HCT116 (cell line): Measurements from ENCODE around the gene CIAO1. TPM values are rescaled to one million over a fixed set of nuclear protein-coding genes. Genes with fewer than 3 reads are reported as not detected.

Experiments
- ATAC-seq: fragments of 200-7000 bp; cut with Tn5 transposase; 2 replicates; pipeline ENCODE4 v1.9.1; 2020; ENCODE audit warnings: mild to moderate bottlenecking, moderate library complexity
- BruUV-seq: library from RNA; stranded (reverse); fragments of 400-500 nt; replicated peaks from 2 replicates; lab custom pipeline; 2021; lab: Mats Ljungman, UMichigan
- CTCF ChIA-PET: fragments of 300-600 bp; sonication (Branson Sonifier 250); formaldehyde crosslinking; loops from one replicate; lab custom pipeline; 2021; ENCODE audit warnings: antibody characterized with exemption; lab: Charles Lee
- POLR2A ChIA-PET: fragments of 300-600, 350-600 bp; sonication (Branson Sonifier 250); formaldehyde crosslinking; loops from one replicate; lab custom pipeline; 2021; ENCODE audit warnings: antibody characterized with exemption; lab: Charles Lee
- RAD21 ChIA-PET, 2 experiments: fragments of 300-600 bp; sonication (Branson Sonifier 250); formaldehyde crosslinking; loops; one replicate each; lab custom pipeline; 2023; ENCODE audit warnings: low total read pairs in 2 of 2; ENCODE audit not compliant: uncharacterized antibody in 2 of 2, unreplicated experiment in 2 of 2, low non-redundant PET in 1 of 2; lab: Charles Lee
- DNase-seq: peaks from one replicate; pipeline ENCODE4 v3.0.0-alpha.2; 2010; ENCODE audit warnings: low read depth, low spot score
- H2AFZ ChIP-seq: fragments of 200-600 bp; shearing (Covaris generic), sonication (generic); 2 replicates; pipeline ENCODE4 v1.6.1; 2017; ENCODE audit warnings: low read depth, mixed run types, mixed read lengths, antibody characterized with exemption, low read length; ENCODE audit not compliant: poor library complexity, severe bottlenecking
- H3K27ac ChIP-seq: 2 replicates; pipeline ENCODE4 v1.5.1; 2012; ENCODE audit warnings: low read depth, low read length
- H3K27me3 ChIP-seq: fragments of 200-600 bp; sonication (generic); 2 replicates; pipeline ENCODE4 v1.6.1; 2016; ENCODE audit warnings: mixed run types, low read length, mixed read lengths; ENCODE audit not compliant: insufficient read depth
- H3K36me3 ChIP-seq, 2 experiments: fragments of 200-500 bp in 1 of 2; fragments of 200-600 bp in 1 of 2; sonication (Bioruptor generic) in 1 of 2; sonication (generic) in 1 of 2; 2 replicates each; pipeline versions ENCODE4 v1.5.1 to v1.6.1; 2014 to 2016; ENCODE audit warnings: low read length in 2 of 2, inconsistent platforms in 1 of 2, mixed read lengths in 1 of 2, mixed run types in 1 of 2; ENCODE audit not compliant: insufficient read depth in 2 of 2, control insufficient read depth in 1 of 2
- H3K4me1 ChIP-seq, 2 experiments: fragments of 200-600 bp in 1 of 2; sonication (generic) in 1 of 2; 2 replicates each; pipeline versions ENCODE4 v1.5.1 to v1.6.1; 2012 to 2017; ENCODE audit warnings: low read length in 2 of 2, inconsistent platforms in 1 of 2, mild to moderate bottlenecking in 1 of 2, mixed read lengths in 1 of 2, mixed run types in 1 of 2, moderate library complexity in 1 of 2; ENCODE audit not compliant: insufficient read depth in 2 of 2, control insufficient read depth in 1 of 2
- H3K4me2 ChIP-seq: fragments of 200-600 bp; sonication (generic); 2 replicates; pipeline ENCODE4 v1.6.1; 2017; ENCODE audit warnings: mixed run types, low read length, mixed read lengths
- H3K4me3 ChIP-seq, 2 experiments: fragments of 200-600 bp in 1 of 2; sonication (generic) in 1 of 2; replicated peaks in 1 of 2; 2 replicates each; pipeline ENCODE4 v1.5.1; 2011 to 2016; ENCODE audit warnings: low read length in 2 of 2, control low read depth in 1 of 2, low read depth in 1 of 2, mild to moderate bottlenecking in 1 of 2, mixed read lengths in 1 of 2, mixed run types in 1 of 2
- H3K79me2 ChIP-seq: fragments of 200-600 bp; sonication (generic); 2 replicates; pipeline ENCODE4 v1.6.1; 2017; ENCODE audit warnings: mild to moderate bottlenecking, mixed run types, low read length, moderate library complexity, mixed read lengths; ENCODE audit not compliant: insufficient read depth
- H3K9ac ChIP-seq: fragments of 200-600 bp; sonication (generic); 2 replicates; pipeline ENCODE4 v1.6.1; 2016; ENCODE audit warnings: low read length, mixed read lengths
- H3K9me2 ChIP-seq: fragments of 200-600 bp; sonication (generic), shearing (Covaris generic); 2 replicates; pipeline ENCODE4 v1.6.1; 2017; ENCODE audit warnings: mixed run types, mild to moderate bottlenecking, moderate library complexity; ENCODE audit not compliant: insufficient read depth
- H3K9me3 ChIP-seq, 2 experiments: fragments of 200-500 bp in 1 of 2; fragments of 200-600 bp in 1 of 2; sonication (Bioruptor generic) in 1 of 2; sonication (generic) in 1 of 2; 2 replicates each; pipeline ENCODE4 v1.6.1; 2014 to 2017; ENCODE audit warnings: low read length in 2 of 2, mixed read lengths in 2 of 2, inconsistent platforms in 1 of 2, low read depth in 1 of 2, mild to moderate bottlenecking in 1 of 2, mixed run types in 1 of 2, moderate library complexity in 1 of 2; ENCODE audit not compliant: control insufficient read depth in 1 of 2, insufficient read depth in 1 of 2
- H4K20me1 ChIP-seq: fragments of 200-600 bp; sonication (generic), shearing (Covaris generic); 2 replicates; pipeline ENCODE4 v1.6.1; 2017; ENCODE audit warnings: mixed run types, mild to moderate bottlenecking, moderate library complexity; ENCODE audit not compliant: insufficient read depth
- CBX3 ChIP-seq: IDR thresholded peaks from 2 replicates; pipeline ENCODE4 v1.6.1; 2012; ENCODE audit warnings: low read depth
- CTCF ChIP-seq, 3 experiments: fragments of 200-600 bp in 1 of 3; sonication (generic) in 1 of 3; IDR thresholded peaks in 2 of 3; conservative IDR thresholded peaks in 1 of 3; 2 replicates each; pipeline ENCODE4 v1.5.1; 2012 to 2017; ENCODE audit warnings: low read depth in 2 of 3, low read length in 2 of 3, antibody characterized with exemption in 1 of 3, borderline replicate concordance in 1 of 3, control low read depth in 1 of 3, mild to moderate bottlenecking in 1 of 3, mixed read lengths in 1 of 3, mixed run types in 1 of 3, moderate library complexity in 1 of 3; ENCODE audit not compliant: insufficient read depth in 1 of 3
- EGR1 ChIP-seq: IDR thresholded peaks from 2 replicates; pipeline ENCODE4 v1.6.1; 2012; ENCODE audit warnings: low read depth
- ELF1 ChIP-seq: IDR thresholded peaks from 2 replicates; pipeline ENCODE4 v1.6.1; 2012; ENCODE audit warnings: low read depth, borderline replicate concordance
- EZH2 ChIP-seq: fragments of 200-600 bp; sonication (generic); IDR thresholded peaks from 2 replicates; pipeline ENCODE4 v1.6.1; 2017; ENCODE audit warnings: antibody characterized with exemption, mixed run types
- MAX ChIP-seq: IDR thresholded peaks from 2 replicates; pipeline ENCODE4 v1.6.1; 2012
- POLR2A ChIP-seq: IDR thresholded peaks from 2 replicates; pipeline ENCODE4 v1.7.0; 2011; ENCODE audit warnings: borderline replicate concordance; ENCODE audit not compliant: insufficient read depth, insufficient read length; ENCODE audit errors: extremely low read depth
- POLR2AphosphoS5 ChIP-seq: IDR thresholded peaks from 2 replicates; pipeline ENCODE4 v1.6.1; 2011; ENCODE audit warnings: mild to moderate bottlenecking, low read depth, low read length, moderate library complexity
- RAD21 ChIP-seq: IDR thresholded peaks from 2 replicates; pipeline ENCODE4 v1.6.1; 2012; ENCODE audit warnings: low read depth, mild to moderate bottlenecking
- REST ChIP-seq: IDR thresholded peaks from 2 replicates; pipeline ENCODE4 v1.6.1; 2012; ENCODE audit warnings: low read depth
- SIN3A ChIP-seq: IDR thresholded peaks from 2 replicates; pipeline ENCODE4 v1.6.1; 2012; ENCODE audit warnings: low read depth
- SP1 ChIP-seq: IDR thresholded peaks from 2 replicates; pipeline ENCODE4 v1.6.1; 2012; ENCODE audit warnings: low read depth
- SRF ChIP-seq: IDR thresholded peaks from 2 replicates; pipeline ENCODE4 v1.6.1; 2012; ENCODE audit warnings: low read depth
- TCF7L2 ChIP-seq: IDR thresholded peaks from 2 replicates; pipeline ENCODE4 v1.7.0; 2011; ENCODE audit warnings: borderline replicate concordance, inconsistent platforms; ENCODE audit not compliant: insufficient read depth, insufficient read length; ENCODE audit errors: extremely low read depth
- YY1 ChIP-seq: IDR thresholded peaks from 2 replicates; pipeline ENCODE4 v1.6.1; 2011; ENCODE audit warnings: low read length, low read depth, moderate library complexity, mild to moderate bottlenecking; ENCODE audit not compliant: insufficient replicate concordance; ENCODE audit errors: extremely low read depth
- ZFX ChIP-seq: fragments of 450-650 bp; IDR thresholded peaks from 2 replicates; pipeline ENCODE4 v1.6.1; 2017
- ZNF274 ChIP-seq: fragments of 200-500 bp; sonication (Bioruptor generic); IDR thresholded peaks from 2 replicates; pipeline ENCODE4 v1.6.1; 2014; ENCODE audit warnings: mild to moderate bottlenecking, low read depth, low read length, inconsistent platforms
- intact Hi-C: fragments of 100-400 bp; cut with micrococcal nuclease; formaldehyde crosslinking; loops from 2 replicates; pipeline ENCODE4 v1.10.0; 2022
- total RNA-seq: library from RNA; stranded (reverse); gene quantifications from one replicate; pipeline ENCODE4 v1.2.1, GENCODE V29; 2021; ENCODE audit not compliant: unreplicated experiment

Gene CIAO1
- total RNA-seq, 1 experiment from 2014 or later = 76.8 TPM

- Histone ChIP-seq H3K4me1 (peaks cover 10 to 19% of the 10 kb centered on the region in 2 experiments), H3K27me3 (no peaks in the 10 kb centered on the region), H3K9ac (peak within 1 kb of the TSS; percentile 83), H3K27ac (peak within 1 kb of the TSS; percentile 75), H3K4me2 (peak within 1 kb of the TSS; percentile 93), H3K36me3 (peaks cover 33 to 37% of the 10 kb centered on the region in 2 experiments), H3K4me3 (peak within 1 kb of the TSS; percentile 77 to 97), H2AFZ (peak within 1 kb of the TSS; percentile 40), H3K9me2 (no peaks in the 10 kb centered on the region), H4K20me1 (no peaks in the 10 kb centered on the region), H3K79me2 (peaks cover 55% of the 10 kb centered on the region), H3K9me3 (no peaks in the 10 kb centered on the region)
- ATAC-seq = peak; percentile 96
- RAD21 ChIA-PET = no interaction called here
- CTCF ChIA-PET = interaction anchor here (0.9 to 1.6 kb wide), 2 partner anchors 16 to 204 kb away, joined by 4 read pairs; no protein-coding TSS in a partner anchor
- peak; percentile 69 for DNase-seq
- no TSS peak for BruUV-seq
- POLR2A ChIA-PET = interaction anchor here (1.0 to 1.3 kb wide), 2 partner anchors 8 to 30 kb away, joined by 3 read pairs; partner anchors contain the start of gene NCAPH
- intact Hi-C loops = loop anchor here (1.0 to 2.0 kb wide), 3 partner anchors 30 to 204 kb away; partner anchors contain the start of genes CIAO1 and NCAPH
- TF ChIP-seq CTCF (IDR thresholded peaks at IDR 0.05 in 2 of 3, conservative IDR thresholded peaks at IDR 0.05 in 1 of 3; ENCODE audit: borderline replicate concordance in 1 of 3, insufficient read depth in 1 of 3, low read depth in 2 of 3, low read length in 2 of 3) (no peak), POLR2A (peak; percentile 83), YY1 (peak; percentile 59), POLR2AphosphoS5 (peak; percentile 94), CBX3 (no peak), RAD21 (0 out of 2 replicates have a peak, but pooled peaks have one; percentile 11), SP1 (peak; percentile 74), SIN3A (peak; percentile 95), MAX (peak; percentile 90), EGR1 (peak; percentile 70; the same call in 1 of the 2 replicates), SRF (peak; percentile 52; the same call in 1 of the 2 replicates), ELF1 (peak; percentile 78), EZH2 (no peak), TCF7L2 (peak; percentile 40), ZFX (peak; percentile 72), REST (no peak), ZNF274 (no peak)
Observed at GRCh38 chr2:96305091-96305978, 39.3 kb downstream of the CIAO1 start, which contains the start of gene SNRNP200. SNRNP200 (minus strand) TSS chr2:96305546; CDS start chr2:96305437, 109 bp downstream.
